Measurements from ENCODE around the gene PCDH17. TPM values are rescaled to one million over a fixed set of nuclear protein-coding genes. Genes with fewer than 3 reads are reported as not detected.

Gene PCDH17
- polyA plus RNA-seq, 3 donors, result not detected

GRCh38 chr13:57635541-57636085, 4.1 kb downstream of the PCDH17 start:
- intact Hi-C loops (cut with micrococcal nuclease), result no loop called here
- Histone ChIP-seq H3K9ac (ENCODE audit: insufficient read depth, low read length, poor library complexity, severe bottlenecking) (no peak overlapping the region), H2AFZ (ENCODE audit: insufficient read depth, low read depth, low read length, poor library complexity, severe bottlenecking) (no peak overlapping the region), H3K27ac (ENCODE audit: low read depth in 1 of 2, low read length in 2 of 2) (no peak overlapping the region), H4K20me1 (ENCODE audit: insufficient read depth, low read length) (no peaks in the 10 kb centered on the region), H3K9me3 (replicated peaks in 1 of 2; ENCODE audit: control insufficient read depth in 1 of 2, insufficient read depth in 1 of 2, low read length in 2 of 2) (peaks cover 16 to 36% of the 10 kb centered on the region in 2 donors), H3K79me2 (ENCODE audit: insufficient read depth, low read length) (no peaks in the 10 kb centered on the region), H3K36me3 (replicated peaks in 1 of 2; ENCODE audit: control insufficient read depth in 1 of 2, insufficient read depth in 2 of 2, low read length in 2 of 2) (no peaks in the 10 kb centered on the region), H3K4me1 (ENCODE audit: control insufficient read depth in 1 of 2, insufficient read depth in 2 of 2, low read length in 2 of 2) (peaks cover 4 to 15% of the 10 kb centered on the region in 2 donors), H3K4me3 (replicated peaks in 1 of 3; ENCODE audit: low read depth in 2 of 3, low read length in 3 of 3) (no peak overlapping the region), H3K27me3 (ENCODE audit: control insufficient read depth in 2 of 2, insufficient read depth in 2 of 2, low read length in 2 of 2) (peaks cover 51 to 62% of the 10 kb centered on the region in 2 donors), H3K4me2 (replicated peaks; ENCODE audit: extremely low read depth, low read length, poor library complexity, severe bottlenecking) (no peak overlapping the region)
- TF ChIP-seq CTCF (IDR thresholded peaks at IDR 0.05), result no peak
- H3K4me3 Mint-ChIP-seq, result no peak overlapping the region
- H3K27ac Mint-ChIP-seq, result no peak overlapping the region
- peaks cover 17% of the 10 kb centered on the region for H3K4me1 Mint-ChIP-seq
- peaks cover 5 to 10% of the 10 kb centered on the region in 2 donors for H3K36me3 Mint-ChIP-seq
- peaks cover 46 to 51% (median 48%) of the 10 kb centered on the region in 3 donors for H3K27me3 Mint-ChIP-seq (ENCODE audit: low read depth in 3 of 3)
- no peak for DNase-seq
- WGBS (ENCODE audit: insufficient coverage), result 83% methylated on average over 1 of the region's 2 CpGs
- peaks cover 6 to 38% (median 28%) of the 10 kb centered on the region in 7 donors for H3K9me3 Mint-ChIP-seq

GRCh38 chr13:57636816-57637215, 5.3 kb downstream of the PCDH17 start:
- H3K27me3 ChIP-seq (ENCODE audit: control insufficient read depth in 2 of 2, insufficient read depth in 2 of 2, low read length in 2 of 2), result peaks cover 39 to 50% of the 10 kb centered on the region in 2 donors
- no peak overlapping the region for H3K27ac ChIP-seq (ENCODE audit: low read depth in 1 of 2, low read length in 2 of 2)
- H2AFZ ChIP-seq (ENCODE audit: insufficient read depth, low read depth, low read length, poor library complexity, severe bottlenecking), result no peak overlapping the region
- intact Hi-C loops (cut with micrococcal nuclease), result no loop called here
- H3K4me2 ChIP-seq (replicated peaks; ENCODE audit: extremely low read depth, low read length, poor library complexity, severe bottlenecking), result no peak overlapping the region
- no peaks in the 10 kb centered on the region for H3K36me3 ChIP-seq (replicated peaks in 1 of 2; ENCODE audit: control insufficient read depth in 1 of 2, insufficient read depth in 2 of 2, low read length in 2 of 2)
- peaks cover 6 to 28% (median 24%) of the 10 kb centered on the region in 7 donors for H3K9me3 Mint-ChIP-seq
- no peak overlapping the region for H3K27ac Mint-ChIP-seq
- peaks cover under 1 to 4% of the 10 kb centered on the region in 2 donors for H3K4me1 ChIP-seq (ENCODE audit: control insufficient read depth in 1 of 2, insufficient read depth in 2 of 2, low read length in 2 of 2)
- H3K27me3 Mint-ChIP-seq (ENCODE audit: low read depth in 3 of 3), result peaks cover 34 to 39% (median 36%) of the 10 kb centered on the region in 3 donors
- no peak for DNase-seq
- H3K9me3 ChIP-seq (replicated peaks in 1 of 2; ENCODE audit: control insufficient read depth in 1 of 2, insufficient read depth in 1 of 2, low read length in 2 of 2), result peaks cover 16 to 24% of the 10 kb centered on the region in 2 donors
- H3K36me3 Mint-ChIP-seq, result peaks cover 5 to 10% of the 10 kb centered on the region in 2 donors
- H3K9ac ChIP-seq (ENCODE audit: insufficient read depth, low read length, poor library complexity, severe bottlenecking), result no peak overlapping the region
- H4K20me1 ChIP-seq (ENCODE audit: insufficient read depth, low read length), result no peaks in the 10 kb centered on the region
- no peaks in the 10 kb centered on the region for H3K79me2 ChIP-seq (ENCODE audit: insufficient read depth, low read length)
- H3K4me3 Mint-ChIP-seq, result no peak overlapping the region
- H3K4me1 Mint-ChIP-seq, result peaks cover 5% of the 10 kb centered on the region
- TF ChIP-seq CTCF (IDR thresholded peaks at IDR 0.05), result no peak
- no peak overlapping the region for H3K4me3 ChIP-seq (replicated peaks in 1 of 3; ENCODE audit: low read depth in 2 of 3, low read length in 3 of 3)
- WGBS (ENCODE audit: insufficient coverage), result no CpG with 5 or more reads among the region's 2 CpGs
